ENCODE measurements around the gene BCOR.

The BCOR gene

GRCh38 chrX:40066700-40067099 lies 31.1 kb downstream of the BCOR start:
- in situ Hi-C loops (cut with MboI; ENCODE audit: low sequenced_read_pairs): no loop called here

GRCh38 chrX:40065296-40066046 lies 32.3 kb downstream of the BCOR start:
- in situ Hi-C loops (cut with MboI; ENCODE audit: low sequenced_read_pairs): no loop called here

DNA sequence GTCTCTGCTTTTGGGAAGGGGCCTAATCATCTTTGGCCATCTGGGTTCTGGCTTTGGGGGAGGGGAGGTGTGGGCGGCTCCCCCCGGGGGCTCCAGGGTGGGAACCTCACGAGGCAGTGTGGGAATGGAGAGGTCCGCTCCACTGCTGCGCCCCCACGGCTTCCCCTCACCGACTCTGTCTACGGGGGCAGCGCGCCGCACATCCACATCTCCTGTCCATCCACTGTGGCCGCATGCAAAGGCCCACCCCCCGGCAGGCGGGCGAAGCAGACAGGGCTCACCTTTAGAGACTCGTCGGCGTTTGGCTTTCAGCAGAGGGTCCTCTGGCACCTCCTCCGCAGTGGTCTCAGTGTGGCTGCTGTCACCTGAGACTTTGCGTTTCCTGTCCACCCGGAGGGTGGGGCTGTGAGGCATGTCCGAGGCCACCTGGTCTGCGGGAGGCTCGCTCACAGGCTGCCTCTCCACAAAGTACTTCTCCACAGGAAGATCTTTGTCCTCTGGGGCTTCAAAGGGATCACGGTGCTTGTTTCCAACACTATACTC lies 33.6 kb downstream of the BCOR start:
- in situ Hi-C loops (cut with MboI; ENCODE audit: low sequenced_read_pairs): no loop called here

- in situ Hi-C loops (cut with MboI; ENCODE audit: low sequenced_read_pairs): no loop called here
These were observed 34.2 kb downstream of the BCOR start for GRCh38 chrX:40063555-40063954.

GRCh38 chrX:40062525-40063155 lies 35.1 kb downstream of the BCOR start:
- in situ Hi-C loops (cut with MboI; ENCODE audit: low sequenced_read_pairs): no loop called here

- in situ Hi-C loops (cut with MboI; ENCODE audit: low sequenced_read_pairs): no loop called here
These were observed 35.8 kb downstream of the BCOR start for GRCh38 chrX:40061871-40062524.

GRCh38 chrX:40061005-40061404 lies 36.8 kb downstream of the BCOR start:
- in situ Hi-C loops (cut with MboI; ENCODE audit: low sequenced_read_pairs): no loop called here

GRCh38 chrX:40060356-40060845 lies 37.4 kb downstream of the BCOR start:
- in situ Hi-C loops (cut with MboI; ENCODE audit: low sequenced_read_pairs): no loop called here

- in situ Hi-C loops (cut with MboI; ENCODE audit: low sequenced_read_pairs): no loop called here
These were observed 39.0 kb downstream of the BCOR start for GRCh38 chrX:40058719-40059118.

- in situ Hi-C loops (cut with MboI; ENCODE audit: low sequenced_read_pairs): no loop called here
These were observed 40.4 kb downstream of the BCOR start for GRCh38 chrX:40057405-40057804.

GRCh38 chrX:40056420-40056819 lies 41.3 kb downstream of the BCOR start:
- in situ Hi-C loops (cut with MboI; ENCODE audit: low sequenced_read_pairs): no loop called here

- in situ Hi-C loops (cut with MboI; ENCODE audit: low sequenced_read_pairs): no loop called here
These were observed 42.3 kb downstream of the BCOR start for GRCh38 chrX:40055495-40055894.

DNA sequence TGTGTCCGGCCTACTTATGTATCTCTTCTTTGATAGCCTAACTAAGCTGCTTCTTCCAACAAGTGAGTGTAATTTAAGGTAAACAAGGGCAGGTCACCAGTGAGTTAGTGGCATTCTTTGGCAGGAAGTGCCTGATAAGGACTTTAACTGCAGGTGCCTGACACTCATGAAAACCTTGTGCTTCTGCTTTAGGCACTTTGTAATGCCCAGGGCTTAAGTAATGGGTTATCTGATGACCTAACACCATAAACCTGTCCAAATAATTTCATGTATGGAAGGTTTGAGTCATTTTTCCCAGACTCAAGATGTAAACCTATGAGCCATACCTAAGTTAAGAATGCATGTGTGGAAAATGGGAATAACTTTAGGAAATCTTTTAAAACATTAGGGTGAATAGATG lies 43.0 kb downstream of the BCOR start:
- in situ Hi-C loops (cut with MboI; ENCODE audit: low sequenced_read_pairs): no loop called here

DNA sequence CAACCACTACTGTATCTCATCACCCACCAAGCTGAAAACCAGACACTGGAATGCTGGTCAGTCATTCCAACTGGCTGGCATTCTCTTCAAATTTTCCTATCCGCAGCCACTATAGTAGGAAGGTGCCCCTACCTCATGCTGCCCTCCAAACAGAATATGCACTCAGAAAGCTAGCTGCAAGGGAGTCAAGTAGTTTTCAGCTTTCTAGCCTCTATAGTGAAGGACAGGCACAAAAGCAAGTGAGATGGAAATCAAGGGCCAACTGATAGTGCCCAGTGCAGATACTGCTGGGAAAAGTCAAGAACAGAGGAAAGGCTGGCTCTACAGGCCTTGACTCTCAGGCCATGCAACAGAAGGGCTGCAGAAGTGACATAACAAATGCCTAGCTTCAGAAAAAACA lies 47.2 kb downstream of the BCOR start:
- in situ Hi-C loops (cut with MboI; ENCODE audit: low sequenced_read_pairs): no loop called here

- in situ Hi-C loops (cut with MboI; ENCODE audit: low sequenced_read_pairs): no loop called here
These were observed 48.6 kb downstream of the BCOR start for GRCh38 chrX:40049084-40049641.

- in situ Hi-C loops (cut with MboI; ENCODE audit: low sequenced_read_pairs): no loop called here
These were observed 50.3 kb downstream of the BCOR start for GRCh38 chrX:40047485-40047884.

- in situ Hi-C loops (cut with MboI; ENCODE audit: low sequenced_read_pairs): no loop called here
These were observed 53.9 kb downstream of the BCOR start for GRCh38 chrX:40043895-40044294.

- in situ Hi-C loops (cut with MboI; ENCODE audit: low sequenced_read_pairs): no loop called here
These were observed 55.8 kb downstream of the BCOR start for GRCh38 chrX:40041915-40042314.

DNA sequence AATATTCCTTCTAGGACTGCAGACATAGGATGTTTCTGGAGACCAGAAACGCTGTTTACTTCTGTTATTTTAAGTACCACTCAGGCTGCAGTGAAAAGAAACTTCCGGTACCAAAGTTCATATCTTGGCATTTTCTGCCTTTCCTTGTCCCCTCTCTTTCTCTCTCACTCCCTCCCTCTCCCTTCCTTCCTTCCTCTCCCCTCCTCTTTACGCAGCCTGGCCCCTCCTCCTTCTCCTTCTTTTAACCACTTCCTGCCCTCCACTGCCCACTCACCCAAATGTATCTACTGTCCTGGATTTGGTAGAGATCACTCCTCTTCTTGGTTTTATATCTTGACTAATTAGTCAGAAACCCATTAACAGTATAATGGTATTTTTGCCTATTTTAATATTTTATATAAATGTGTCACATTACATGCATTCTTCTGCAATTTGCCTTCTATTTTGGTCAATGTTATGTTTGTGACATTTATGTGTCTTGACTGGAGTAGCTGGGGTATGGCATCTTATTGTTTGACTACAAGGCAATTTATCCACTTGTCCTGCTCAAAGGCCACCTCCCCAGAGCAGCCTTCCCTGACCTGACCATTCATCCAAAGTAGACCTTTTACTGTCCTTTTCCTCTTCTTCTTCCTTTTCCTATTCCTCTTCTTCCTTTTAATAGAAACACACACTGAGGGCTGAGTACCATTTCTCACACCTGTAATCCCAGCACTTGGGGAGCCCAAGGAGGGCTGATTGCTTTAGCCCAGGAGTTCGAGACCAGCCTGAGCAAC lies 56.9 kb downstream of the BCOR start:
- in situ Hi-C loops (cut with MboI; ENCODE audit: low sequenced_read_pairs): no loop called here

DNA sequence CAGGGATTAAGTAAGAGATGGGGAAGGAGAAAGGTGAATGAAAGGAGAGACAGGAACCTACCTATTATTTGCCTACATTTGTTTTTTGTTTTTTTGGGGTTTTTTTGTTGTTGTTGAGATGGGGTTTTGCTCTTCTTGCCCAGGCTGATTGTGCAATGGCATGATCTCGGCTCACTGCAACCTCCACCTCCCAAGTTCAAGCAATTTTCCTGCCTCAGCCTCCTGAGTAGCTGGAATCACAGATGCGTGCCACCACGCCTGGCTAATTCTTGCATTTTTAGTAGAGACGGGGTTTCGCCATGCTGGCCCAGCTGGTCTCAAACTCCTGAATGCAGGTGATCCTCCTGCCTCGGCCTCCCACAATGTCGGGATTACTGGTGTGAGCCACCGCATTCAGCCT lies 57.9 kb downstream of the BCOR start:
- in situ Hi-C loops (cut with MboI; ENCODE audit: low sequenced_read_pairs): no loop called here

DNA sequence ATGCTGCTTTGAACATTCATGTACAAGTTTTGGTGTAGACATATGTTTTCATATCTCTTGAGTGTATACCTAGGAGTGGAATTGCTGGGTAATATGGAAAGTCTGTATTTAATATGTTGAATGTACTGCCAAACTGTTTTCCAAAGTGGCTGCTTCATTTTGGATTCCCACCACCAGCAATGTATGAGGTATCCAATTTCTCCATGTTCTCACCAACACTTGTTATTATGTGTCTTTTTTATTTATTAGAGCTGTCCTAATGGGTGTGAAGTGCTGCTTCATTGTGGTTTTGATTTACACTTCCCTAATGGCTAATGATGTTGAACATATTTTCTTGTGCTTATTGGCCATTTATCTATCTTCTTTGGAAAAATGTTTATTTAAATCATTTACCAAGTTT lies 60.4 kb downstream of the BCOR start:
- in situ Hi-C loops (cut with MboI; ENCODE audit: low sequenced_read_pairs): no loop called here

Data from HL-60/S4 treated with phorbol 12-myristate 13-acetate at 8.2 ng/mL for 4 days and 3 days (cell line).